ENCODE measurements around the gene EGR4. TPM values are rescaled to one million over a fixed set of nuclear protein-coding genes. Genes with fewer than 3 reads are reported as not detected.

EGR4 gene
- total and polyA plus RNA-seq, 2 of the 4 experiments (the other 2 are of a cell fraction) = not detected

DNA sequence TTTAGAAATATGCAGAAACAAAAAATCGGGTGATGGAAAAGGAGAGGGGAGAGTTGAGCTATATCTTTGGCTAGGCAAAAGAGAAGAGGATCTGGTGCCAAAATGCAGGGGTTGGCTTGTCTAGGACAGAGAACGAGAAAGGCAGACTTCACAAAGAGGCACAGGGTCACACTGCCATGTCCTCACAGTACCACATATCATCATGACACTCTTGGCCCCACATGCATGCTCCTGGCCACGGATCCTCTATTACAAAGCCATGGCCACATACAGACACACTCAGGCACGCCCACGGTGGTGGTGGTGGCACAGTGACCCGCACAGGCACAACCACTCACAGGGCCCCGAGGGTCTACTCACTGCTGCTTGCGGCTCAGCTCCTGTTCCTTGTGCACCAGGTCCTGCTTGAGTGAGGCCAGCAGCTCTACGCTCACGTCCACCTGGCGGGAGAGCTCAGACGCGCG lies 24.9 kb downstream of the EGR4 start:
- no peaks in the 10 kb centered on the region for H3K4me1 ChIP-seq (ENCODE audit: control insufficient read depth, insufficient read depth, low read length)
- H3K9me3 ChIP-seq (ENCODE audit: control insufficient read depth, insufficient read depth, low read length) = no peaks in the 10 kb centered on the region
- H3K56ac ChIP-seq (ENCODE audit: extremely low read depth, insufficient read depth, low read length) = no peak overlapping the region
- peaks cover 25% of the 10 kb centered on the region for H3K27me3 ChIP-seq (ENCODE audit: control insufficient read depth, insufficient read depth, low read length)
- dilution Hi-C loops (cut with HindIII; ENCODE audit: low sequenced_read_pairs, unreplicated experiment) (no loop called here), in situ Hi-C loops (cut with MboI; ENCODE audit: low sequenced_read_pairs) (no loop called here), intact Hi-C loops (cut with micrococcal nuclease) (no loop called here)
- no peak overlapping the region for H3K9ac ChIP-seq (ENCODE audit: low read depth, low read length)
- no peak overlapping the region for H4K91ac ChIP-seq (ENCODE audit: insufficient read depth, low read depth, low read length)
- no peak overlapping the region for H3K18ac ChIP-seq (ENCODE audit: low read depth, low read length)
- H2AK5ac ChIP-seq (ENCODE audit: low read depth, low read length) = no peak overlapping the region
- BruUV-seq (replicated peaks) = no TSS peak
- H2BK15ac ChIP-seq (ENCODE audit: low read depth, low read length) = no peak overlapping the region
- DNase-seq (no peak), ATAC-seq (ENCODE audit: low read depth) (no peak)
- H4K5ac ChIP-seq (ENCODE audit: low read depth, low read length) = no peak overlapping the region
- H4K20me1 ChIP-seq (ENCODE audit: insufficient read depth, low read length) = peaks cover 10% of the 10 kb centered on the region; the same call in 1 of the 2 replicates
- no peak overlapping the region for H3K23ac ChIP-seq (ENCODE audit: low read depth, low read length)
- H3K14ac ChIP-seq (replicated peaks; ENCODE audit: low read depth, low read length) = no peak overlapping the region
- no peak for TF ChIP-seq BHLHE40 (IDR thresholded peaks at IDR 0.05; ENCODE audit: low read depth, low read length)
- no peak for TF ChIP-seq MXI1 (IDR thresholded peaks at IDR 0.05; ENCODE audit: borderline replicate concordance, low read depth, low read length)
- no peak for TF ChIP-seq NFE2L2 (IDR thresholded peaks at IDR 0.05; ENCODE audit: low read depth, low read length)
- no peak for TF ChIP-seq MAZ (IDR thresholded peaks at IDR 0.05; ENCODE audit: borderline replicate concordance, low read depth, low read length)
- no peak for TF ChIP-seq RCOR1 (IDR thresholded peaks at IDR 0.05; ENCODE audit: insufficient replicate concordance, low read length)
- no peak for TF ChIP-seq MAFK (IDR thresholded peaks at IDR 0.05; ENCODE audit: low read depth, low read length)
- no peak for TF ChIP-seq RAD21 (IDR thresholded peaks at IDR 0.05; ENCODE audit: low read length)
- TF ChIP-seq USF2 (IDR thresholded peaks at IDR 0.05; ENCODE audit: low read depth, low read length) = no peak
- TF ChIP-seq, protein P1, sequence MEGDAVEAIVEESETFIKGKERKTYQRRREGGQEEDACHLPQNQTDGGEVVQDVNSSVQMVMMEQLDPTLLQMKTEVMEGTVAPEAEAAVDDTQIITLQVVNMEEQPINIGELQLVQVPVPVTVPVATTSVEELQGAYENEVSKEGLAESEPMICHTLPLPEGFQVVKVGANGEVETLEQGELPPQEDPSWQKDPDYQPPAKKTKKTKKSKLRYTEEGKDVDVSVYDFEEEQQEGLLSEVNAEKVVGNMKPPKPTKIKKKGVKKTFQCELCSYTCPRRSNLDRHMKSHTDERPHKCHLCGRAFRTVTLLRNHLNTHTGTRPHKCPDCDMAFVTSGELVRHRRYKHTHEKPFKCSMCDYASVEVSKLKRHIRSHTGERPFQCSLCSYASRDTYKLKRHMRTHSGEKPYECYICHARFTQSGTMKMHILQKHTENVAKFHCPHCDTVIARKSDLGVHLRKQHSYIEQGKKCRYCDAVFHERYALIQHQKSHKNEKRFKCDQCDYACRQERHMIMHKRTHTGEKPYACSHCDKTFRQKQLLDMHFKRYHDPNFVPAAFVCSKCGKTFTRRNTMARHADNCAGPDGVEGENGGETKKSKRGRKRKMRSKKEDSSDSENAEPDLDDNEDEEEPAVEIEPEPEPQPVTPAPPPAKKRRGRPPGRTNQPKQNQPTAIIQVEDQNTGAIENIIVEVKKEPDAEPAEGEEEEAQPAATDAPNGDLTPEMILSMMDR (conservative IDR thresholded peaks at IDR 0.05; ENCODE audit: low read depth, low read length) = no peak
- H2BK20ac ChIP-seq (ENCODE audit: low read depth, low read length) = no peak overlapping the region
- H2AK9ac ChIP-seq (replicated peaks; ENCODE audit: low read depth, low read length, poor library complexity) = no peak overlapping the region
- H3K4me3 ChIP-seq (ENCODE audit: insufficient read depth, low read depth, low read length) = no peak overlapping the region
- no peak overlapping the region for H2BK120ac ChIP-seq (ENCODE audit: low read depth, low read length)
- no peak overlapping the region for H4K8ac ChIP-seq (ENCODE audit: low read depth in 2 of 2, low read length in 2 of 2)
- 48% methylated on average over 12 of the region's 14 CpGs; no CpG with 5 or more reads in 1 of the 2 experiments for WGBS, 2 experiments (ENCODE audit: extremely low coverage in 2 of 2, insufficient read length in 1 of 2)
- no peak overlapping the region for H2BK5ac ChIP-seq (ENCODE audit: low read depth, low read length, poor library complexity, severe bottlenecking)
- no peak overlapping the region for H3K4ac ChIP-seq (ENCODE audit: low read depth, low read length)
- no peak overlapping the region for H3K27ac ChIP-seq (ENCODE audit: insufficient read depth, low read length)
- peaks cover 3% of the 10 kb centered on the region; the same call in 1 of the 2 replicates for H3K36me3 ChIP-seq (ENCODE audit: control insufficient read depth, insufficient read depth, low read length)
- H3K4me2 ChIP-seq (ENCODE audit: low read depth, low read length) = no peak overlapping the region
- no peak overlapping the region for H2AFZ ChIP-seq (replicated peaks; ENCODE audit: low read length, poor library complexity)
- H3K9me1 ChIP-seq (ENCODE audit: insufficient read depth, low read length) = peaks cover 6% of the 10 kb centered on the region; the same call in 1 of the 2 replicates
- ChIA-PET POLR2A (ENCODE audit: unreplicated experiment) (interaction anchor here (0.6 kb wide), 1 partner anchor 35 kb away, joined by 4 read pairs; the partner anchor contains the start of gene PRADC1), CTCF (no interaction called here)
- H3K79me1 ChIP-seq (ENCODE audit: low read depth in 1 of 2, low read length in 2 of 2) = no peaks in the 10 kb centered on the region

Measured in IMR-90 (cell line).